Activated CD4-positive, alpha-beta T cell treated with anti-CD3 and anti-CD28 coated beads, Interleukin-10, Interleukin-2, amounts not matched to agents 100 ng/mL and 50 ng/mL, durations not matched to agents 16 hours and 8 hours (primary cell): Measurements from ENCODE around the gene KRIT1.
A peak's percentile ranks its signal among the peaks of the same experiment; 100 is the strongest.
"Not testable (repeated sequence)": the region's sequence is repeated elsewhere in the genome, so short reads cannot be mapped to it uniquely, and the experiment has no call there.

Experiments
- DNase-seq: peaks from one replicate; pipeline ENCODE4 v3.0.0-alpha.2; 2020

The KRIT1 gene

DNA sequence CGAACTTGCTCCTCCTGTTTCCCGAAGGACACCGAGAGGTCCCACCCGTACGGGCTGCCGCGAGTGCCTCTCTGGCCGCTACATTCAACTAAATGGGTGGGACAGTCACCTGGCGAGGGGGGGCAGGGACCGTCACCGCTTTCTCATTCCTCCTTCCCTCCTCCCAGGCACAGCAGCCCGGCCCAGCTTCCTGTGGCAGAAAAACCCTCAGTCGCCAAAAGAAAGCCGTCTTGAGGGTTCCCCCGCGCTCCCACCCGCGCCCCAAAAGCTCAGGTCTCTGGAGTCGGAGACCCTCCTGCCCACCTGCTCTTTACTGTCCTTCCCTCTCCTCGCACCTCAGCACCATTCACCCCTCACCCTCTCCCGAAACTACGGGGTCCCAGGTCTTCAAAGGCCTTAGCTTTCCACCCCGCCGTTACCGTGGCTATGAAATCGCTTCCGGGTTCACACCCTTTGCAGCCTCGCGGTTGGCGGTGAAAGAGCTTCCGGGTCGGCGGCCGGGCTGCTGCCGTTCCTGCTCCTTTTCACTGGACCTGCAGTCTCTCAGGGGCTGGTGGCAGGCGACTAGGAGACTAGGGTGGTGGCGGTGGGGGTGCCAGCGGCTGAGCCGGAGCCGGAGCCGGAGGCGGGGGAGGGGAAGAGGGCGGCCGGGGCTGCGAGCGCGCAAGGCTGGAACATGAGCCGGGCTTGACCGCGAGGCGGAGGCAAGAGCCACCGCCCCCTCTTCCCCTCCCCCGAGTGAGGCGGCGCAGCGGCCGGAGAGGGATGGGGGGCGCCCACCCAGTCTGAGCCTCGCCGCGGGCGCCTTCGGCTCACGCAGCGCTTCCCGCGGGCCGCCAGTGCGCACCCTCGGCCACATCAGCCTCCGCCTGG is at the start of gene KRIT1, which contains the start of gene ANKIB1:
Gene KRIT1, minus strand, starts transcription at position 428 of the 873 bp plus-strand sequence. CDS start 3,779 bp downstream, outside the sequence.
Gene ANKIB1, plus strand, starts transcription at position 488 of the 873 bp plus-strand sequence. CDS start 49,005 bp downstream, outside the sequence.
- DNase-seq = peak; percentile 91

DNA sequence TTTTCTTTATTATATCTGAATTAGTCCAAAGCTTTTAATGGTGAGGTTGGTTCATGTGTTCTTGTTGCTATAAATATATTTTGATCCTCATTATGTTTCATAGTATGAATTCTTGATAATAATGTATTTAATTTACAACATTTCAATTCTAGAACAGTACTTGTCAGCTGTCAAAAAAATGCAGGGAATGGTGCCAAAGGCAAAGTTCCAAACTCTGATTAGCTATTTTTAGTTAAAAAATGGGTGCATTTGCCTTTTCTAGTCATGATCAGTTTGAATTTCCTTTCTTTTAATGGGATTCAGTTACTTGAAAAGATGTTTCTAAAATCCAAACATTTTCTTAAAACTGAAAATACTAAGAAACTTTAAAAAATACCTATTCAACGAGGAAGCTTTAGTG is 49.7 kb upstream of the KRIT1 start:
- no peak for DNase-seq

DNA sequence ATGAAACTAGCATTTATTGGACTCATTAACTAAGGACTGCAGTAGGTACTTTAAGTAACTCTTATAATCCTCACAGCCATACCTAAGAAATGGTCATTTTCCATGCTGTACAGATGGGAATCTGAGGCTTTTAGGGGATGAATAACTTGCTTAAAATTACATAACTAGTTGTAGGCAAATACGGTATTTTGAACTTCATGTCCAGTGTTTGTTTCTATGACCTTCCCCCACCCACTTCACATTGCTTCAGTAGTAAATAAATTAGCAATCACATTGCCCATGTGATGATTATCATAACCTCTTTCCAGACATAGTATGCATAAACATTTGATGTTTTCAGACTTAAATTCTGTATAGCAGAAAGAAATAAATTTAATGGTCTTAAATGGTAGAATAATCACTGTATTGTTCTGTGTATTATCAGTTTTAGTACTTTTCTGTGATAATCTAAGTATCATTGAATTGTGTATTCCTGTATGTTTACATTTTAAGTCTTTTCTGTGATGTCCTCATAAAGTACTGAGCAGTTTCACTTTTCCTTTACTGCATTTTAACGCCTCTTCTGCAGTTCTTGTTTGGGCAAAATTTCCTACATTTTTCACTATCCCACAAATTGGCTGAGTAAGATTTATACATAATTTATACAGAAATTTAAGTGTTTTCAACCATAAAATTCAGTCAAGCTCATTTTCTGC is 48.3 kb upstream of the KRIT1 start:
- DNase-seq = no peak

DNA sequence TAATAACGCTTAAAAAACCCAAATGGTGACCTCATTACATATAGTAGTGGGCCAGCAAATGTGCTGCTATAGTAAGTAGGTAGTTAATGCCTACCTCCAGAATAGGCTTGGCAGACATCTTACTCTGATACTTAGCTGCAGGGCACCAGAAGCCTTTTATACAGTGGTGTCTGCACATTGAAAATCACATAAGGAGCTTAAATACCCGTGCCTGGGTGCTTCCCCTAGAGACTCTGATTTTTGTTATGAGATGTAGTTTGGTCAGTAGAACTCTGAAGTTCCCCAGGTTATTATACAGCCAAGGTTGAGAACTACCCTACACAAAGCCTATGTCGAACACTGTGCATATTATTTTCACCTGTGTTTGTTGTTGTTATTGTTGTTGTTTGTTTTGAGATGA is 47.3 kb upstream of the KRIT1 start:
- DNase-seq = no peak

DNA sequence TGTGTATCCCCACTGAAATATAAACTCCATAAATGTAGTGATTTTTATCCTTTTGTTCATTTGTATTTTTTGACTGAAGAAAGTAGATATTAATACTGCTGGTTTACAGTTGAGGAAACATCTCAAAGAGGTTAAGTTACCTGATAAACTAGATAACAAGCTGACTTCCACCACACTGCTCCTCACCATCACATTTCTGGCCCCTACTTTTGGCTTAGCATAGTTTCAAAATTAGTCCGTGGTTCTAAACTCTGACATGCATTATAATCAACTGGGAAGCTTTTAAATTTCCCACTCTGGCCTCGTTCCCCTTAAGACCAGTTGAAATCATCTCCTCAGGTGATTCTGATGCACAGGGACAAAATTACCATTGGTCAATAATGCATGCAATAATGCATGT is 43.6 kb upstream of the KRIT1 start:
- DNase-seq = no peak

DNA sequence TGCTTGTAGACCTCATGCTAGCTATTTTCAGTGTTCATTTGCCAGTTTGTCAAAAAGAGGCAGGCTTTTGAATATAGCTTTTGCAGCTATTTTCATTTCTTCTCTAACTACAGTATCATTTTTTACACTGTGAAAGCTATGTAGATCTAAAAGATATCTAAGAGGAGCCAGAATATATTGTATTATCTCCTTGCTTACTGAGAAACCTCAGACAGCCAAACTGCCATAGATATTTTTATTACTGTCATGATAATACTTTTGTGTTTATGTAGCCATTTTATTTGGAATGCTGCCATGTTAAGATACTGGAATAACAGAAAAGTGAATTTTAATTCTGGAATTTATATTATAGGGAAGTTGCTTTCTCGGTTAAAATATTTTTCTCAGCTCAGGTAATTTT is 37.2 kb upstream of the KRIT1 start:
- DNase-seq = no peak

DNA sequence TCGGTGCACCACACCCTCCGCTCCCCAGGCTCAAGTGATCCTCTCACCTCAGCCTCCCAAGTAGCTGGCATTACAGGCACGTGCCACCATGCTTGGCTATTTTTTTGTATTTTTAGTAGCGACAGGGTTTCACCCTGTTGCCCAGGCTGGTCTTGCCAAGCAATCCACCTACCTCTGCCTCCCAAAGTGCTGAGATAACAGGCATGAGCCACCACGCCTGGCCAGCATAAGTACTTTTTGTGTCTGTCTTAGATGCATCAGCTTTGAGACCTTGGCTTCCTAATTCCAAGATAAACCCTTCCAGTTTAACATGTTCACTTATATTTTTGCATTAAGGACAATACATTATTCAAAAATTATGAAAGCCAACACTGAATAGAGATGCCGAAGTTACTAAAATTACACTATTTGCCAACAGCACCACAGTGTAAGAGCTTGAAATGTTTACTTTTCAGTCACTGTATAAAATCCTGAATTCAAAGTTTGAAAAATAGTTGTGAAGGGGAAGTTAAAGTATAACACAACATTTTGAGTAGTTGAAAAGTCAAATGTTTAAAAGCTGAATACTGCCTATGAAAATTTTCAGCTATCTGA is 36.6 kb upstream of the KRIT1 start:
- no peak for DNase-seq

DNA sequence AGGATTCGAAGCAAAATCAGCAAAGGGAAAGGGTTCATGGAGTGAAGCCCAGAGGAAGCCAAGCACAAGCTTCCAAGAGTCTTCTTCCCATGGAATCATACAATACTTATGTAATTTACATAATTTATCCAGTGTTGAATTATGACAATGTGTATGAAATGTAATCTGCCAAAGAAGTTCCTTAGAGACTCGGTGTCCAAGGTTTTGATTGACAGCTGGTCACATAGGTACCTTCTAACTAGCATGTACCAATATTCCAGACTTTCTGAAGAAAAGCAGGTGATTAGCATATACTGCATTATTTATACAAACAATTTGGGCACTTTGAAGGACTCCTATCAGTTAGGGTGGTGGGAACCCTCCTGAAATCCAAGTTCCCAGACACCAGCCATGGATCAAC is 35.3 kb upstream of the KRIT1 start:
- DNase-seq = no peak

DNA sequence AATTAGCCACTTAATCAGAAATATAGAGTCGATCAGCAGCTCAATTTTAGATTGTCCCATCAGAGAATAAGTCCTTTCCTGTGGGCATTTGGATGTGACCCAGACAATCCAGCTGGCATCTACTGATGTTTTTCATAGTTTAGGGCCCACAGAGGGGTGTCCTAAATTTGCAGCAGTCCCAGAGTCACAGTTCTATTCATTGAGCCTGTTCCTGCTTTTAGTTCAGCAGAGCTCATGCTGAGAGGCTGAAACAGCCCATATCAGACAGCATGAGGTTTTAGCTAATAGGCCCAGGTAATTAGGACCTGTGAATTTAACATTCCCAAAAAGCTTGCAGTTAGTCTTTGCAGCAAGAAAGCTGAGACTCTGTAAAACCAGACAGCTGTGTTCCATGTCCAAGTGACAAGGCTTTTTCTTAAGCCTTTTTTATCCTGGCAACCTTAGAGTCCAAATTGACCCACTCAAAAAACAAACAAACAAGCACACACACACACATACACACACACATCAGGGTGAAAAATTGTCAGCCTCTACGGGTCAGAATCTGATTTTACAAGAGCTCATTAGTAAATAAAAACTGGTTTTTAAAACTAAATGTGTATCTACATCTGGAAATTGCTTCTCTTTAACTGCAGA is 33.8 kb upstream of the KRIT1 start:
- no peak for DNase-seq

DNA sequence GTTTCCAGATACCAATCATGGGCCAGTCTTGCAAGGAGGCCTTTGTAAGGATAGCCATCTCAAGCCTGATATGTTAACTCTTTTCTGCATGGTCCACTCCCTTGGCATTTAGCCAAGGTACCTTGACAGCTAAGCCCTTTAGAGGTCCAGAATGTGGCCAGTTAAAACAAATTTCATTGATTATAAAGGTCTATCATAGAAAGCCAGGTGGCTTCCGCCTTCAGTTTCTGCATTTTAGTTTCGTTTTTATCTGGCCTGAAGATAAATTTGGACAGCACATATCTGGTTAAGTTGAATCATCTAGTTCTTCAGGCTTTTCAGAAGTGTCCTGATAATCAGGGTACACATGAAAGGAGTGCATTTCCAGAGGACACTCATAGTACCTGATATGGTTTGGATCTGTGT is 30.7 kb upstream of the KRIT1 start:
- DNase-seq = peak; percentile 2

DNA sequence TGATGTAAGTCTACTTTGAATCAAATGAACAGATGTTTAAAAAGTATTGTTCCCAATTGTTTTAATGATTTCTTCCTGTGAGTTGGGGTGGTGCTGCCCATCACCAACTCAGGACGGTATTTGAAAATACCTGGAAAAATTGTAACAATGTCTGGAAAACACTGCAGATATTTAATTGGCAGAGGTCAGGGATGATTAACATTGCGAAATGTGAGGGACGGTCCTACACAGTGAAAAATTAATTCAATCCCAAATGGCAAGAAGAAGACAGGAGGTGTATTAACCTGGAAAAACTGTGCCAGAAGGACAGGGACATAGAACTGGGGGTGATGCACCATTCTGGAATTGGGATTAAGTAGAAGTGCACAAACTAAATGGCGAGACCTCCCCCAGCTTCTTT is 29.6 kb upstream of the KRIT1 start:
- DNase-seq = no peak

DNA sequence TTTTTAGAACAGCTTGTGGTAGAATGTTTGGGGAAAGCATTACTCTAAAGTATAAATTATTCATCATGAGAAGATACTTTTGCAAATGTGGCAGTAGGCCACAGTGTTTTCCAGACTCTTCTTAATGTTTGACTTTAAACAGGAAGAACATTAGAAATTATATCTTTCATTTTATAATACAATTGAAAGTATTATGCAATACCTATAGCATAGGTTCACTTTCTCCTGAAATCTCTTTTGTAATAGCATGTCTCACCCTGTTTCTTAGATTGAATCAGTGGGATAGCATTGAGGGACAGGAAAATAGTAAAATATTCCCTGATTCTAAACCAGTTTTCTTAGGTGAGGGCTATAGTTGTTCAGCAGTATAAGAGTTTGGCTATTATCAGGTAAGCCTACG is 23.2 kb upstream of the KRIT1 start:
- DNase-seq = no peak

DNA sequence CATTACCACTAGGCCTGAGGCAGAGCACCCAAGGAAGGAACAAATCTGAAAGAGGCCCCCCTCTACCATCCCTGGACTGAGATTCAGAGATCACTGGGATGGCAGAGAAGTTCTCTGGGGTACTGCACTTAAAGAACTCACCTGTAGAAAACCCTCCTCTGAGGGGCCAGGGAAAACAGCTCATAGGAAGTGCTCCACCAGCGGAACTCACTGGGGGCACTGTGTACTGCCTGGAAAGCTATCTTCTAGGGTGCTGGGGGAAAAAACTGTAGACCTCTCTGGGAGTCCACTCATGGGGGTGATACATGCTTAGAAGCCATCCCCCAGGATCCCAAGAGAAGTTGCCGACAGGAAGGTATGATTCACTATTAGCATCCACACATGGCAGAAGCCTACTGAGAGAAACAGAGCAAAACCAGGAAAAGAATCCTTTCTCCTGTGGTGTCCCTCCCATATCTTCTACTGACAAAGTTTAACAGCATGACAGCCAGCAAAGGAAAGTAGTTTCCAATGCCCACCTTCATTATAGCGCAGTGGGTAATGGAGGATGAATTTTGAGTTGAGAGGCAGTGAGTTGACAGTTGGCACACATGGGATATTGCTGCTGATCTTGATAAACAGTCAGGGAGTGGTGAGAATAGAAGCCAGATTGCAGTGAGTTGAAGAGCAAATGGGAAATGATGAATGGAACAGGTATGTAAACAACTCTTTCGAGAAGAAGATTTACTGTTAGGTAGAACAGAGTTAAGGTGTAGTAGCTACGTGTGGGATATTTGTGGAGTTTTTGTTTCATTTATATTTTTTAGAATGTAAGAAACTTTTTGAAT is 20.9 kb upstream of the KRIT1 start:
- DNase-seq = no peak

DNA sequence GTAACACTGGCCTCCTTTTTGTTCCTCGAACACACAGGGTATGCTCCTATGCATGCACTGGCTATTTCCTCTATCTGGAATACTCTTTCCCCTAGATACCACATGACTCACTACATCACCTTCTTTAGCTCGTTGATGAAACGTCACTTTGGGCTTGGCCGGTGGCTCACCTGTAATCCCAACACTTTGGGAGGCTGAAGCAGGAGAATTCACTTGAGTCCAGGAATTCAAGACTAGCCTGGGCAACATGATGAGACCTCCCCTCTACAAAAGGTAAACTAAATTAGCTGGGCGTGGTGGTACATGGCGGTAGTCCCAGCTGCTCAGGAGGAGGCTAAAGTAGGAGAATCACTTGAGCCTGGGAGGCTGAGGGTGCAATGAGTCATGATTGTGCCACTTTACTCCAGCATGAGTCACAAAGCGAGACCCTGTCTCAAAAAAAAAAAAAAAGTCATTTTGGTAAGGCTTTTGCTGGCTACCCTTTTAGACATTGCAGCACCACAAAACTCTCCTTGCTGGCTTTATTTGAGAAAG is 14.6 kb upstream of the KRIT1 start:
- peak; percentile 15 for DNase-seq

DNA sequence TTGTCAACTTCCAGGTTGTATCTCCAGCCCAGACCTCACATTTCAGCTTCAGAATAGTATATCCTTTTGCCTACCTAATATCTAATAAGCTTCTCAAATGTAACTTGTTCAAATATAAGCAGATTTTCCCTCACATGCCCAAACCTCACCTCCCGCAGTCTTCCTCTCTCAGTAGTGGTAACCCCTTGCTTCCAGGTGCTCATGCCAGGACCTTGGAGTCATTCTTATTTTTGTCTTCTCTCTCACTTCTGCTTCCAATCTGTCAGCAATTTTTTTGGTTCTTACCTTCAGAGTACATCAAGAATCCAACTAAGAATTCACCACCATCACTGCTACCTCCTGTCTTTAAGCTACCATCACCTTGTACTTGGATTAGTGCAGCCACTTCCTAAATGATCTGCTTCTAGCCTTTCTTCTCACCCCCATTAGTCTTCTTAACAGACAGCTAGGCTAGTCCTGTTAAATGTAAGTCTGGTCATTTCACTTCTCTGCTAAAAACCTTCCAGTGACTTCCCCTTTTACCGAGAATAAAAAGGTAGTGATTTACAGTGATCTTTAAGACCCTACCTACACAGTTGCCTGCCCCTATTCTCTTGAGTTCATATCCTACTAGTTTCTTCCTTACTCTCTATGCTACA is 14.0 kb upstream of the KRIT1 start:
- DNase-seq = no peak

DNA sequence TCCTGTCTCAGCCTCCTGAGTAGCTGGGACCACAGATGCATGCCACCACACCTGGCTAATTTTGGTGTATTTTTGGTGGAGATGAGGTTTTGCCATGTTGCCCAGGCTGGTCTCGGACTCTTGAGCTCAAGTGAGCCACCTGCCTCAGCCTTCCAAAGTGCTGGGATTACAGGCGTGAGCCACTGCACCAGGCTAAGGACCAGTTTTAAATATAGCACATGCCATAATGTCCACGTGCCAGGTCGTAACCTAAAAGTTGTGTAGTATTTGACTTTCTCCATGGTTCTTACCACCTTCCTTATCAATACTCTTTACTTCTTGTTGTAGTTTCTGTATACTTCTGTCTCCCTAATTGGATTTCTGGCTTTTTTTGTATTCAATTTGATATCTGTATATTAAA is 13.3 kb upstream of the KRIT1 start:
- no peak for DNase-seq

DNA sequence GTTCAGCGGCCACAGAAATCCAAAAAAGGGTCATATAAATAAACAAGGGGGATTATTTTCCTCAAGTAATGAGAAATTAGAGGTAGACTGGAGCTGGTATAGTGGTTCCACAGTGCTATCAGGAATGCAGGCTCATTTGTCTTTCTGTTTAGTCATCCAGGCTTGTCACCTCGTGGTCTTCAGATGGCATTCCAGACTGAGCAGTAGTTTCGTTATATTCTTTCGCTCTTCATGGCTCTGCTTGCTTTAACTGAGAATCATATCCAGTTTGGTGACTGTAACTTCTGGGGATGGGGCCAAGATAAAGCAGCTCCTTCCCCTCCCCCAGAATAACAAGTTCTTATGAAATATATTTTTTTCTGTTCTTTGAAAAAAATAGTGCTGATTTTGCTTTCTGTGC is 9.6 kb upstream of the KRIT1 start:
- DNase-seq = no peak

DNA sequence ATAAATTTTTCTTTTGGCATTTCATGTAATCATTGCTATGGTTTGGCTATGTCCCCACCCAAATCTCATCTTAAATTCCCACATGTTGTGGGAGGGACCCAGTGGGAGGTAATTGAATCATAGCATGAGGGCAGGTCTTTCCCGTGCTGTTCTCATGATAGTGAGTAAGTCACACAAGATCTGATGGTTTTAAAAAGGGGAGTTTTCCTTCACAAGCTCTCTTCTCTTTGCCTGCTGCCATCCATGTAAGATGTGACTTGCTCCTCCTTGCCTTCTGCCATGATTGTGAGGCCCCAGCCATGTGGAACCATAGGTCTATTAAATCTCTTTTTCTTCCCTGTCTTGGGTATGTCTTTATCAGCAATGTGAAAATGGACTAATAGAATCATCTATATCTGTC is 9.1 kb upstream of the KRIT1 start:
- DNase-seq = not testable (repeated sequence)

DNA sequence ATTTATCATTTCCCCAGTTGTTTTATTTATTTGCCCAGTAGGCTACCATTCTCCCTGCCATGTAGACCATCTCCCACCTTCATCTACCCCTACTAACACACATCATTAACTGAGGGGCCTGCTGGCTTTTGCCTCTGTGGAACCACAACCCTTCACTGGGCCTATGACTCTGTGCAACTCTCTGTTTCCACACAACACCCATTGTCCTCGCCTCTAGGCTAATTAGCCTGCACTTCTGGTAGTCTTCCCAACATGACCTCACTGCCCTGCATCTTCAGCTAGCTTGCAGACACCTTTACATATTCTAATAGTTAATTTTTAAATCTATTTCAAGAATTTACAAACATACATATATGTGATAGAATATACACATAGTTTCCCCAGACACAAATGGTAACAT is 7.5 kb upstream of the KRIT1 start:
- DNase-seq = no peak

DNA sequence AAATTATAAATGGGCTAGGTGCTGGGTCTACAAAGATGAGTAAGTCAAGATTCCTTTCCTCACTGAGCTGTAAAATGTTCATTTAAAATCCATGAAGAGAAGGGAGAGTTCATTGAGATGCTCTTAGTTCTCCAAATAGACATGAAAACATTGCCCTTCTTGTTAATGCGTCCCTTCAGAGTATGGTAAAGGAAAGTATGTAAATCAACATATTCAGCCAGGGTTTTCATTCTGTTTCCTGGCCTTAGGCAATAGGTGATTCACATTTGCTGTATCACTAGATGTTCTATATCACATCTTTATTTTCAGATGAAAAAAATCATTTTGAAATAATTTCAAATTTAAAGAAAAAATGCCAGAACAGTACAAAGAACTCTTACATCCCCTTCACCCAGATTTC is 5.5 kb upstream of the KRIT1 start:
- no peak for DNase-seq

DNA sequence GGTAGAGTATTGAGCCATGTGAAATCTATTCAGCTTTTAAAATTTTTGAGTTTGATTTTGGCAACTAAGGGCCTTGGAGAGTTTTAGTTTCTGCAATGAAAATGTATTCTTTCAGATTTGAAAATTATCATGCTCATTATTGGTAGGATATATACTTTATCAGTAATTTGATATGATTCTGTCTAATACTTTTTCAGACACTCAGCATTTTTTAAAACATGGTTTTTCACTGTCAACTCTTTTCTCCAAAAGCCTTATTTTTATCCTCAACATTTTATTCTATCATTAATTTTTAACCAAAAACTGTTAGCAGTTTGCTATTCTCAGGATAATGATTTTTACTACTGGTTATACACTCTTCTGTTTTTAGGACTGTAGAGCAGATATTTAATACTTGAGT is 4.9 kb upstream of the KRIT1 start:
- DNase-seq = no peak
